NCI-H1436 treated with DMSO at 0.1 percent for 48 hours (cell line): ENCODE data around the gene NPTN.
"Not testable (repeated sequence)": the region's sequence is repeated elsewhere in the genome, so short reads cannot be mapped to it uniquely, and the experiment has no call there.

ENCODE experiments used
- DNase-seq: peaks from one replicate; lab custom pipeline; 2025; lab: John Stamatoyannopoulos, UW

The NPTN gene

GRCh38 chr15:73600413-73601335, 32.5 kb downstream of the NPTN start:
- no peak for DNase-seq

DNA sequence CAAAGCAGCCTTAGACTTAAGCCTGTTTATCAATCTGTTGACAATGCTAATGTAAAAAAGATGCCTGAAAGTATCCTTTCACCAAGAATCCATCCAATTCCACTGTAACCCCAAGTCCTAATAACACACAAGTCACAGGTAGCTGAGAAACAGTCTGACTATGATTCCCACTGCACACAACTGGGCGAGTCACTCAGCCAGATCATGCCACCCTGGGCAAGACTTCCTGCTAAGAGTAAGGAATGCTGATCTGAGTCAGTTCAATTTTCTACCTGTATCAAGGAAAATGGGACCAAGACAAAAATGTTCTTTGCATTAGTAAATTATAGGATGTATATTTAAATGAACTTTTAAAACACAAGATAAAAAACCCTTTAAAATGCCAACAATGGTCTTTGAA, 33.3 kb downstream of the NPTN start:
- no peak for DNase-seq

- no peak for DNase-seq
Observed at GRCh38 chr15:73598530-73599160, 34.5 kb downstream of the NPTN start.

- no peak for DNase-seq
Observed at GRCh38 chr15:73597036-73597638, 36.1 kb downstream of the NPTN start.

DNA sequence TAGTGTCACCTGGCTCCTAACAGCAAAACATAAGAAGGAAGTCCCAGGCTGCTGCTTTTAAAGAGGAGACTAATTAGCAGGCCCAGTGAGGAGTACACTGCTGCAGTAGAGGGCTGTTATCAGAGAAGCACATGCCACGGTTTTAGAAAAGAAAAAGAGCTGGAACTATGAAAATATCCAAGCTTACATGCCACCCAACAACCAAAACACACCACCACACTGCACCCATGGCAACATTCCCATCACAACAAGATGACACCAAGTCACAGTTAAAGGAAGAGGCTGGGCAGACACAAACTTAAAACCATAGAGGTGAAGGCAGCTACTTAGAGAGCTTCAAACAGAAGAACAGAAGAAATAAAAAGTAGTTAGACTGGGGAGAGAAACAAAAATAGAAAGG, 37.0 kb downstream of the NPTN start:
- no peak for DNase-seq

DNA sequence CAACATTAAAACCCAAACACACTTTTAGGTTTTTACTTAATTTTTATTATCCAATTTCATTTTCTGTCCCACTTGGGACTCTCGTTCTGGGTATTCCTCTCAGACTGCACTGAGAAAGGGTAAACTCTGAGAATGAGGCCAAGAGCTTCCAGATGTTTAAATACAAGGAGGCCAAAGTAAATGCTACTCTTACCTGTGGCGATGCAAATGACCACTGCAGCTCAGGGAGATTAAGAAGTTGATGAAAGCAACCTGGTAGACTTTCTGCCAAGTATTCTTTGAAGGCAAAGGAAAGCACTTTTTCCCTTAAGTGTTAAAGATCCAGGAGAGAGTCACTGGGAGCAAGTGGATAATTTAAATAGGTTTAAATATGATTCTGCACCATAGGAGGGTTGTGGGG, 39.1 kb downstream of the NPTN start:
- DNase-seq: no peak

- no peak for DNase-seq
Observed at GRCh38 chr15:73593304-73594074, 39.7 kb downstream of the NPTN start.

DNA sequence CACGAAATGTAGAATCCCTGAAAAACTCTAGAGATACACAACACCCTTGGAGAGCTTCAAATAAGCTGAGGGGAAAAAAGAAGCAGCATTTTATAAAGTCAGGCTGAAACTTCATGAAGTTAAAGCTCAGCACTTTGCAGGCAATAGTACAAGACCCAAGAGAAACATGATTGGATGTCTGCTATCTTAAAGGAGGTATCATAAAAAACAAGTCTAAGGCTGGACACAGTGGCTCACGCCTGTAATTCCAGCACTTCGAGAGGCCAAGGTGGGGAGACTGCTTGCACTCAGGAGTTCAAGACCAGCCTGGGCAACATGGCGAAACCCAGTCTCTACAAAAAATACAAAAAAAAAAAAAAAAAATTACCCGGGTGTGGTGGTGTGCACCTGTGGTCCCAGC, 42.9 kb downstream of the NPTN start:
- DNase-seq: no peak

DNA sequence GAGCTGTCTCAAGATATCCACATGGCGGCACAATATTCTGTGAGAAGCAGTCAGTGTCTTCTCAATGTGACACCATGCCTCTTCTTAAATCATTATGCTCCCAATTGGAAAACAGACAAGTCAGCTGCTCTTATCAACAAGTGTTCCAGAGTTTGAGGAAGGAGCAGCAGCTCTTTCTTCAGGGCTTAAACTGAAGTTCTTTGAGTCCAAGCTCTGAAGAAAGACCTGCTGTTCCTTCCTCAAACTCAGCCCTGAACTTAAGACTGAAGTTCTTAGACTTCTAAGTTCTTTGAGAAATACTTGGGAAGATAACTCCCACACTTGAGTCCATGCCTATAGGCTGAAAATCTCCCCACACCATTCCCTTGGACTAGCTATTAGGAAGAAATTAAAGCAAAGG, 43.4 kb downstream of the NPTN start:
- no peak for DNase-seq

GRCh38 chr15:73585871-73586654, 47.1 kb downstream of the NPTN start:
- no peak for DNase-seq

DNA sequence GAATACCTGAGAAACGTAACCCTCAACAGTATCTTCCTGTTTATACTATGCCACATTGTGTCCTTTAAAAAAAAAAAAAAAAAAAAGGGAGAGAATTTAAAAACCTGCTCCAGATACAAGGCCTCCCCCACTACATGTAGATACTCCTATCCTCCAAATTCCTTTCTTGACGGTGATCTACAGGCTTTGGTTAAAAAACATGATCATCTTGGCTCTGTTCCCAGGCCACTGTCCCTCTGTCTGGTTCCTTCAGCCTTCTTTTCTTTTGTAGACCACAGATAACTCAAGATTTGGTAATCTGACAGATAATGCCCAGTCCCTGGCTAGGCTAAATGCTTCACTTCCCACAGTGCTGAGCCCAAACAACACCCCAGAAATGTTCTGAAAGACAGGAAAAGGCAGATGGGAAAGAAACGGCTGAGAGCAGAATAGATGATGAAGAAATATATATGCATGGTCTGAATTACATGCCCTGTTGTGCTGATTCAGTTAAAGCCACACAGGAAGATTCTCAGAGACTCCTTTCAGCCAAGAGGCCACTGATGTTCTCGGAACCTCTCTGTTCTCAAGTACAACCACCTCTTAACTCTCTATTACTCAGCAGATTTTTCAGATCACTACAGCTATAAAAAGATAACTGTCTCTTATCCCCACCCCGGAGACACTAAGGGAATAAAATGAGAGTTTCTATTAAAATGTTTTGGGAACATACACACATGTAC, 48.3 kb downstream of the NPTN start:
- DNase-seq: no peak

GRCh38 chr15:73583544-73583943, 49.6 kb downstream of the NPTN start:
- no peak for DNase-seq

DNA sequence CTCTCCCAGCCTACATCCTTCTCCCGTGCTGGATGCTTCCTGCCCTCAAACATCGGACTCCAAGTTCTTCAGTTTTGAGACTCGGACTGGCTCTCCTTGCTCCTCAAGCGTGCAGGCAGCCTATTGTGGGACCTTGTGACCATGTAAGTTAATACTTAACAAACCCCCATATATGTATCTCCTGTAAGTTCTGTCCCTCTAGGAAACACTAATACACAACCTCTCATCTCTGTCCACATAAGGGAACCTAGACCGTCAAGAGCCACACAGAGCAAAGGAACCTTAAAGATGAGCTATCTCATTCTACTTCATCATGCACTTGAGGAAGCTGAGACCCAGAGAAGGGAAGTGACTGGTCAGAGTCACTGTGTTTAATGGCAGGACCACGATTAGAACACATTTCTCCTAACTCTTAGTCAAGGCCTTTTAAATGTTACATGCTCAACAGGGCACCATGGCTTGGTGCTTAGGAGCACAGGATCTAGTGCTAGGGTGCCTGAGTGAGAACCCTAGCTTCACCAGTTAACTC, 50.3 kb downstream of the NPTN start:
- DNase-seq: no peak

DNA sequence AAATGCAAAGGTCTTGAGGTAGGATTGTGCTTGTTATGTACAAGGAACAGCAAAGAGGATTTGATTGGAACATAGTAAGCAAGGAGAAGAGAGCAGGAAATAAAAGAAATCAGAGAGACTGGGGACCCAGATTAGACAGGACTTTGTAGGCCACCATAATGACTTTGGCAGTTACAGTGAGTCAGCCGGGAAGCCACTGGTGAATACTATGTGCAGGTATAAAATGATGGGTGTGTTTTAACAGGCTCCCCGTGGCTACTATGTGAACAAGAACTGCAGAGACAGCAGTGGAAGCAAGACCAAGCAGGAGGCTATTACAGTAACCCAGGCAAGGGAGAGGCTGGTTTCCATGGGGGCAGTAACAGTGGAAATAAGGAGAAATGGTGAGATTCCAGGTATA, 55.2 kb downstream of the NPTN start:
- no peak for DNase-seq

DNA sequence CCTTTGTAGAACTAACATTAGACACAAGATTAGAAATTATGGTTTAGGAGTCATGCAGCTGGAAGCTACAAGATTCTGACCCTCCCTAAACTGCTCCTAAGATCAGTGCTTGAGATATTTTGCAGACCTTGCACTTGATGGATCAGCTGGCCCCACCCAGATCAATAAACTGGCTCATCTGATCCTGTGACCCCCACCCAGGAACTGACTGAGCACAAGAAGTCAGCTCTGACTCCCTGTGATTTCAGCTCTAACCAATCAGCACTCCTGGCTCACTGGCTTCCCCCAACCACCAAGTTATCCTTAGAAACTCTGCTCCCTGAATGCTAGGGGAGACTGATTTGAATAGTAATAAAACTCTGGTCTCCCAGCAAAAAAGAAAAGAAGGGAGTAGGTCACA, 55.6 kb downstream of the NPTN start:
- not testable (repeated sequence) for DNase-seq

GRCh38 chr15:73575636-73576247, 57.4 kb downstream of the NPTN start:
- DNase-seq: no peak

DNA sequence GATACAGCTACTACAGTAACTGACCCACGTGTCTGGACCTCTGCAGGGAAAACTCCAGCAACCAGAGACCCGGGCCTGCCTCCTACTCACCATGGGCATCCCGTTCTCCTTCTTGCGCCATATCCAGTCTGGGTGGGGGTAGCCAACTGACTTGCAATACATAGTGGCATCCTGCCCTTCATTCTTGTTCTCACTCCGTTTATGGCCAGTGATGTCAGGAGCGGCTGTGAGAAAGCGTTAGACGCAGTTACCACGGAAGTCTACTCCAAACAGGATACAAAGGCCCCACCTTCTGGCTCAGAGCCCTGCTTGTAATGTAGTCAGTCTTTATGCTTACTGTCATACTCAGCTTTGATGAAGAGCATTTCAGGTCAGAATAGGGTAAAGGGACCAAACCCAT, 59.6 kb downstream of the NPTN start:
- DNase-seq: no peak

DNA sequence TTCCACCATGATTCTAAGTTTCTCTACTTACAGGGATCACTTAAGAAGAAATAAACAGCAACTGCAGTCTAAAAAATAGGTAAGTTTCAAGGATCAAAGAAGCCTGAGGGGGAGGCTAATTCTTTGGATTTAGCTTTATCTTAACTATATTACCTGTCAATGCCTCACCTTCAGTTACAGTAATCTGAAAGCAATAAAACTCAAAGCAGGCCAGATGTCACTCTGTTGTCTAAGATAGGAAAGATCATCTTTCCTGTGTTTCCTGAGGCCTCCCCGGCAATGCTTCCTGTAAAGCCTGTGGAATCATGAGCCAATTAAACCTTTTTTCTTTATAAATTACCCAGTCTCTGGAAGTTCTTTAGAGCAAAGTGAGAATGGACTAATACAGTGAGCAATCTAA, 60.2 kb downstream of the NPTN start:
- DNase-seq: no peak

- DNase-seq: no peak
Observed at GRCh38 chr15:73572296-73572695, 60.9 kb downstream of the NPTN start.

DNA sequence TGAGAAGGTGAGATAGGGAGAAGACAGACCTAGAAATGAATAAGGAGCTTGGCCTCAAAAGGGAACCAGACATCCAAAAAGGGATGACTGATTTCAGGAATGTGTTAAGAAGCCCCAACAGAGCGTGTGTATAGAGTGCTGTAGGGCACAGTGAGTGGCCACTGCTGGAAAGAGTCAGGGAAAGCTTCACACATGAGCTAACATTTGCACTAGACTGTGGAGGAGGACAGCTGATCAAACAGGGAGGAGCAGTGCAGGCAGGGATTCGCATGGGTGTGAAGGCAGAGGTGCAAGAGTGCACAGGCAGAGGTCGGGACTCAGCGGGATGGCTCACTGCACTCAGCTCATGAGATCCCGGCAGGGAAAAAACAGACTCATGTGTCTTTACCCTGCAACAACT, 61.8 kb downstream of the NPTN start:
- no peak for DNase-seq
